Measurements from ENCODE around the gene GPR108.

DNA sequence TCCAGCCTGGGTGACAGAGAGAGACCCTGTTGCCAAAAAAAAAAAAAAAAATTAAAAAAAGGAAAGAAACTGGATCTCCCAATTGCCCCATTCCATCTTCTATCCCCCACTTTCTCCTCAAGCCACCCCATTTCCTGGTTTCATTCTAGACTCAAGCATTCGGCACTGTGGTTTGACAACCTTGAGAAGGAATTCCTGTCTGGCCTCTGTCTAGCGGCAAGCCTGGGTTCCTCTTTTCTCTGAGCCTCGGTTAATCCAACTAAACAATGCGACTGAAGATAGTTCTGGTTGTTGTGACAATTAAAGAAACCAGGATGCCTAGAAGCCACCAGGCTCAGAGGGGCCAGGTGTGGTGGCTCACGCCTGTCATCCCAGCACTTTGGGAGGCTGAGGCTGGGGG lies 13.6 kb downstream of the GPR108 start:
- TF ChIP-seq, protein P1, sequence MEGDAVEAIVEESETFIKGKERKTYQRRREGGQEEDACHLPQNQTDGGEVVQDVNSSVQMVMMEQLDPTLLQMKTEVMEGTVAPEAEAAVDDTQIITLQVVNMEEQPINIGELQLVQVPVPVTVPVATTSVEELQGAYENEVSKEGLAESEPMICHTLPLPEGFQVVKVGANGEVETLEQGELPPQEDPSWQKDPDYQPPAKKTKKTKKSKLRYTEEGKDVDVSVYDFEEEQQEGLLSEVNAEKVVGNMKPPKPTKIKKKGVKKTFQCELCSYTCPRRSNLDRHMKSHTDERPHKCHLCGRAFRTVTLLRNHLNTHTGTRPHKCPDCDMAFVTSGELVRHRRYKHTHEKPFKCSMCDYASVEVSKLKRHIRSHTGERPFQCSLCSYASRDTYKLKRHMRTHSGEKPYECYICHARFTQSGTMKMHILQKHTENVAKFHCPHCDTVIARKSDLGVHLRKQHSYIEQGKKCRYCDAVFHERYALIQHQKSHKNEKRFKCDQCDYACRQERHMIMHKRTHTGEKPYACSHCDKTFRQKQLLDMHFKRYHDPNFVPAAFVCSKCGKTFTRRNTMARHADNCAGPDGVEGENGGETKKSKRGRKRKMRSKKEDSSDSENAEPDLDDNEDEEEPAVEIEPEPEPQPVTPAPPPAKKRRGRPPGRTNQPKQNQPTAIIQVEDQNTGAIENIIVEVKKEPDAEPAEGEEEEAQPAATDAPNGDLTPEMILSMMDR (conservative IDR thresholded peaks at IDR 0.05; ENCODE audit: low read length), result no peak
- no peak for TF ChIP-seq EZH2phosphoT487 (IDR thresholded peaks at IDR 0.05; ENCODE audit: borderline replicate concordance, low read depth, low read length)
